SKM-1 (cell line): ENCODE results near the gene ACYP1.

Experiments
- DNase-seq: peaks from one replicate; lab custom pipeline; 2025; ENCODE audit not compliant: unreplicated experiment; lab: John Stamatoyannopoulos, UW

The ACYP1 gene

DNA sequence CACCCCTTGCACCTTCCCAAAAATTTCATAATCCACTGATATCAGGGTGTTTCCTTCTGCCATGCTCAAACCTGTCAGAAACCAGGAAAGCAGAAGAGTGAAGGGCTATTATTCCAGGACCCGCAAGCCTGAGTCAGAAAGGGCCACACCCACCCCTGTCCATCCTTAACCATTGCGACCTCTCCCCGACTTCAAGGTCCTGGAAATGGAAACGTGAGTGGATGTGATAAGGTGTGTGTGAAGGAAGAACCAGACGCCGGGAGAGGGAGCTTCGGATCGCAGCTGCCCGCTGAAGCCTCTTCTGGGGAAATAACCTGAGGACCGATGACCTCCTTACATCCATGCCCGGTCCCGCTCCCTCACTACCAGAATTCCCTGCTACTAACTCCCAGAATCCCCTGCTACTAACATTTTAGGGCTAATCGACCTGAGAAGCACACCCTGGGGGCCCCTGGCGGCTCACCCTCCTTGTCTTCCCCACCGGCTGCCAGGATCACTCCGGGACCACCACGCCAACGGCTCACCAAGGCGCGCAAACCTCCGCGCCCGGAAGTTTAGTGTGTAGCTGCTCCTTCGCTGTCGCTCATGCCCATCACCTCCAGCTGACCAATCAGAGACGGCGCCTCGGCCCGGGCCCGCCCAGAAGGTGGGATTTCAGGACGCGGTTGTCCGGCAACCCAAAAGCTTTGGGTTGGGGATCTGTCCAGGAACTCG lies at the start of gene ACYP1:
Gene ACYP1, minus strand, starts transcription at position 534 of the 714 bp plus-strand sequence. Its CDS starts 471 bp downstream, at position 63.
- peak; percentile 54 for DNase-seq

- no peak for DNase-seq
These were observed 46.1 kb upstream of the ACYP1 start for GRCh38 chr14:75109877-75110276.

DNA sequence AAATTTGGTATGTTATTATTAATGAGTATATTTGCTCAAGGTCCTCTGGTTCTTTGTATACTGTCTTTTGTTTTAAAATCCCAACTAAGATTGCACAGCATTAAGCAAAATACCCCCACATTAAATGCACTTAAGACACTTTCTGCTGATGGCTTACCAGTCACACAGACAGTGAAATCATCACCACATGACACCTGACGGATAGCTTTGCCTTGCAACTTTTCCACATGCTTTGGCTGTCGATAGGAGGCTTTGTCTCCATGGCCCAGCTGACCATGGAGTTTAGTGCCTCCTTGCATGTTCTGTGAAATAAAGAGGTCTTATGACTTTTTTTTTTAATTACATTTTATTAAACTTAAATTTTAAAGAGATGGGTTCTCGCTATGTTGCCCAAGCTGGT lies 43.4 kb upstream of the ACYP1 start:
- DNase-seq: no peak

DNA sequence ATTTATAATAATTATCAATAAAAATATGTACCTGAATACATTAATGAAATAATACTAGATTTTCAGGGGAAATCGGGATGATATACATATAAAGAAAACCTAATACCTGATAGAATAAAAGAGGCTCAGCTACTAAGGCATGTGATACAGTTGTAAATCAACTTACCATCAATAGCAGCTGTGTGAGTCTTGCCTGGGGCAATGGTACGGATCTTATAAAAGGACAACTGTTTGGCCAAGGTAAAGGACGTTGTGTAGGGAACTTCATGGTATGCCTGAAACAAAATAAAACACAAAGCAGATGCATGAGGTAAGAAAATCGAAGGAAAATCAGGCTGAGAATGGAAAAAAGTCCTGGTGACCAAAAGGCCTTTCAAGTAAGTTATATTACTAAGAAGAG lies 37.7 kb upstream of the ACYP1 start:
- no peak for DNase-seq

- DNase-seq: no peak
These were observed 34.9 kb upstream of the ACYP1 start for GRCh38 chr14:75098682-75099081.

- DNase-seq: no peak
These were observed 34.4 kb upstream of the ACYP1 start for GRCh38 chr14:75098212-75098611.

DNA sequence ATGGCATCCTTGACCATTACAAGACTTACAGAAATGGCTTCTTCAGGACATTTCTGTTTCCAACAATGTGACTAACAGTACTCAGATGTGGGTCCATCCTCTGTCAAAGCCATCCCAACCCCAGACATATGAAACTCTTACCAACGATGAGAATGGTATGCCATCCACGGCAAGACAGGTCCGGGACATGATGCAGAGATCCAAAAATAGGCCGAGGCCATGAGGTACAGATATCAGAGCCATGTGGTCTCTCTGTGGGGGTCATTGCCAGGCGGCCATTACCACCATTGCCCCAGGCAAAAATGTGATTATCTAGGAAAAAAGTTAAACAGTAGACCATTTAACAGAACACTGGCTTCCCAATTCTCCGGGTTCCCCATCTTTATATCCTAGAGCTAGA lies 33.1 kb upstream of the ACYP1 start:
- DNase-seq: no peak

GRCh38 chr14:75095690-75096089 lies 31.9 kb upstream of the ACYP1 start:
- DNase-seq: no peak

GRCh38 chr14:75094896-75095295 lies 31.1 kb upstream of the ACYP1 start:
- no peak for DNase-seq

GRCh38 chr14:75092698-75093097 lies 28.9 kb upstream of the ACYP1 start:
- DNase-seq: no peak

DNA sequence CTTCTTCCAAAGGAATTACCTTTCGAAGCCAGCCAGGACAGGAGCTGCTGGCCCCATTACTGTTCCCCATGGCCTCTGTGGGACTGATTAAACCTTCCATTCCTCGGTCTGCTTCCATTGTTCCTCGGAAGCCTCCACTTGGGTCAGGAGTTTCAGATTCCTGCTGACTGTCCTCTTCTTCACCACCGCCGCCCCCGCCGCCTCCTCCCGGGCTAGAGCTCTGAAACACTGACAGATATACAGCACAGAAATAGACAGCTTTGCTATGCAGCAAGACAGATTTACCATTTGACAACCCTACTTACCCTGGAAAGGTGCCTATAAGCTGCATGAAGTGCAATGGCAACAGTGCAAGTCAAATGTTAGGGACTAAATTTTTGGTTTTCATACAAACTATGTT lies 27.4 kb upstream of the ACYP1 start:
- no peak for DNase-seq

DNA sequence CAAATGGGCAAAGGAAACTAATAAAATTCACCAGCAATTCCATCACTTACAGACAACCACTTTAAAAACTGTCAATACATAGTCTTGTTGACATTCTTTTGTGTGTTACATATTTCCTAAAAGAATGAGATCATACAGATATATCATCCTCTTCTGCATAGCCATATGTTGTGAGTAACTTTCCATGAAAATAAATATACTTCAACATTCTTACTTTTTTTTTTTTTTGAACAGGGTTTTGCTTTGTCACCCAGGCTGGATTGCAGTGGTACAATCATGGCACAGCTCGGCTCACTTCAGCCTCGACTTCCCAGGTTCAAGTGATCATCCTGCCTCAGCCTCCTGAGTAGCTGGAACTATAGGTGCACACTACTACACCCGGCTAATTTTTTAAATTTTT lies 26.5 kb upstream of the ACYP1 start:
- DNase-seq: no peak

DNA sequence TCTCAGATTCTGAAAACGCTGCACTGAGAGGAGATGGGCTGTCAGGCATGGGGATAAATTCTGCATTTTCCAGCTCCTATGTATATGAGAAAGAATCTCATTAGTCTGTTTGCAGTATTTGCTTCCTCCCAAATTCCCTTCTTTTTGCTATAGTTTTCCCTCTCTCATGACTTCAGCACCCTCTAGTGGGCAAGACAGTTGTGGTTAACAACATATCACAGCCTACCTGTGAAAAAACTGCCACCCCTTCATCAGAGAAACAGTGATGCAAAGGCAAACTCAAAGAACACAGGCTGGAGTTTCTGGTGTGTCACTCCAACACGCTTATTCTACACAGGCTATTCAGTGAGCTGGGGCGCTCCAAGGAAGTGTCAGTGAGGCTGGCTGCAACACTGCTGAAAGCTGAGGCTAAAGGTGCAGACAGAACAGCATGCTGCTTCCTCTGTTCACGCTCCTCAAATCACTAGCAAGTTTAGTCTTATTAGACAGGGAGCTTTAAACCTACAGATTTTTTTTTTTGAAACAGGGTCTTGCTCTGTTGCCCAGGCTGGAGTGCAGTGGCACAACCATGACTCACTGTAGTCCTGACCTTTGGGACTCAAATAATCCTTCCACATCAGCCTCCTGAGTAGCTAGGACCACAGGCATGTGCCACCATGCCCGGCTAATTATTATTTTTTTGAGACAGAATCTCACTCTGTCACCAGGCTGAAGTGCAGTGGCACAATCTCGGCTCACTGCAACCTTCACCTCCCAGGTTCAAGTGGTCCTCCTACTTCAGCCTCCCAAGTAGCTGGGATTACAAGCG lies 24.9 kb upstream of the ACYP1 start:
- DNase-seq: peak; percentile 3

DNA sequence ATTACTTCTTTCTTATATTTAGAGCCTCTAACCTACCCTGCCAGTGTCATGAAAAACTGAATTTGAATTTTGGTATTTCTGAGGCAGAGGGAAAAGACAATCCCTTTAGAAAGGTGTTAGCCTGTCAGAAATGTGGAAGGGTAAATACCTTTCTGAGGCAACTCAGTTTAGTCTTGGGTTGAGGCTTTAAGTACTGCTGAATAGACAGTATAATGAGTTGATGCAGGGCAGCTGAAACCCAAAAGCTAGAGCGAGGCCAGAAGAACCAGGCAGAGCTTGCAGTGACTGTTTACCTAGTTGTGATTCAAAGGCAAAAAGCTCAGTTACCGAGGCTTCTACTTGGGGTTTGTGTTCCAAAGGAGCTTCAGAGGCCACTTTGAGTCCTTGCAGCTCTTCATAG lies 24.3 kb upstream of the ACYP1 start:
- no peak for DNase-seq

- no peak for DNase-seq
These were observed 20.7 kb upstream of the ACYP1 start for GRCh38 chr14:75084513-75084912.

DNA sequence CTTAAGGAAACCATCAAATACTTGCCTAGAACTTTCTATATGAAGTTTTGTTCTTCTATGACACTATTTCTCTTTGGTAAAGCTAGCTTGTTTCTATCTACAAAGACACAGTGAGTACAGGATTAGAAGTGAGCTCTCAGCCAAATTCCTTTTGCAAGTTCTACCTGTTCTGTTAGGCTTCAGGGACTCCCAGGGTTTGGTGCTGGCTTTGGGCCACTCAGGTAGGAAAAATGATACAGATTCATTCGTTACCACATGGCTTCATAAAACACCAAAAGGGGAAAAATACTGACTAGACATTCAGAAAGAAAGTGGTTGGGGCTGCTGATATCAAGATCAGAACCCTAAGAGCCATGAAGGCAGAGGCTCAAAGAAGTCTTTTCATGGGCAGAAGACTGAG lies 19.4 kb upstream of the ACYP1 start:
- no peak for DNase-seq

DNA sequence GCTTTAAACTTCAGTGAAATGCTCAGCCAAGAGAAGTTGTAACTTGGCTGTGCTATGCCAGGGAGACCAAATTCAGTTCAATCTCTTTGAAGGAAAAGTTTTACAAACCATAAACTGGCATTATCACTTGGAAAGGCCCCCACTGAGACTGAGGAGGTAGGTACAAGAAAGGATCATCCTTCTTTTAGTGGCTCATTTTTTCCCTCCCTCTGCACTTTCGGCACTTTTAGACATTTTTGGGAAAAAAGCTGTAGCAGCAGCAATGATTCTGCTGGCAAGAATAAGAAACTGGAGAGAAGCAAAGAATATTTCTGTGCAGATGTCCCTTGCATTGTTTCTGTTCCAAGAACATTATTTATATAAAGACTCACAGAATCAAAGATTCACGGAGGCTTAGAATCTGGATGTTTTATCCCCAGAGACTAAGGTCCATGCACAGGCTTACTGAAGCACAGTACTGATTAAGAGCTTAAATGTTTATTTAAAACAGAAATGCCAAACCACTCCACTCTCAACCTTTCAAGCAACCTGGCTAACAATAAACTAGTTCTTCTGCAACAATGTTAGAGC lies 17.9 kb upstream of the ACYP1 start:
- no peak for DNase-seq

- no peak for DNase-seq
These were observed 15.7 kb upstream of the ACYP1 start for GRCh38 chr14:75079521-75079920.

- DNase-seq: no peak
These were observed 14.0 kb upstream of the ACYP1 start for GRCh38 chr14:75077794-75078193.

DNA sequence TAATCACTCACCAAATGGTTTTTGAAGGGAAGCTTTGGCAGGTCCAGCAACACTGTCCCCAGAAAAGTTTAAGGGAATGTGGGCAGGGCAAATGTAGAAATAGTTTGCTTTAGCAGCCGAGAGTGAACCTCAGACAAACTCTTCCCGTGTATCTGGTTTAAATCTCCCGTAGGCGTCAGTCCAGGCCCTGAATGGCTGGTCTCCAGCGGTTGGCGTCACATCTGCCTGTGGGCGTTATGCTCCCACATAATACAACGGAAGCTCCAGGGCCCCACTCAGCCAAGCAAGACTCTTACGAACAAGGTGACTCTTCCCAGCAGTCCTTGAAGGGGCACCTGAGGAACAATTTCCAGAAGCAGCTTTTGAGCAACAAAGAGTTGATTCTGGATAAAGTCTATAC lies 6.6 kb upstream of the ACYP1 start:
- DNase-seq: no peak

DNA sequence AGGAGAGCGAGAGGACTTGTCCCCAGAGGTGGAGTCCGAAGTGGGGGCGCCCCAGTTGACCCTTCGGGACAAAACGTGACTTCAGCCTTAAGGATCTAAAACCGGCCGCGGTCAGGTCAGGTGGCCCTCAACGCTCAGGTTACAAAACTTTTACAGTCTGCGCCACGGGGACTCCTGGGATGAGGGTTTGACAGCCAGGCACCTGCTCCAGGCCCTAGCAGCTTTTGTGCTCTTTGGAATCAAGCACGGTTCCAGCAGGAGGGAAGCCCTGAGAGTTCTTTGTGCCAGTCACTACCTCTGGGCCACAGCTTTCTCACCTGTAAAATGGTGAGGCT lies 6.0 kb upstream of the ACYP1 start:
- DNase-seq: no peak

- DNase-seq: peak; percentile 15
These were observed 5.4 kb upstream of the ACYP1 start, which contains the start of gene ZC2HC1C for GRCh38 chr14:75069121-75069810. Gene ZC2HC1C (plus strand): TSS chr14:75069641. CDS start chr14:75070574, 933 bp downstream.
